PFSK-1 (cell line): Measurements from ENCODE around the gene PPP1R15B.

Experiments used
- FOXP2 ChIP-seq: optimal IDR thresholded peaks from 2 replicates; pipeline ENCODE3; 2011; ENCODE audit warnings: borderline replicate concordance, control low read depth, inconsistent platforms; ENCODE audit not compliant: insufficient read depth; ENCODE audit errors: extremely low read length, extremely low read depth
- POLR2AphosphoS5 ChIP-seq: IDR thresholded peaks from 2 replicates; pipeline ENCODE4 v1.6.1; 2012; ENCODE audit warnings: low read depth, mild to moderate bottlenecking, control low read depth, low read length, moderate library complexity
- SIN3A ChIP-seq: IDR thresholded peaks from 2 replicates; pipeline ENCODE4 v1.6.1; 2012; ENCODE audit warnings: mild to moderate bottlenecking, low read length, moderate library complexity, borderline replicate concordance; ENCODE audit not compliant: insufficient read depth
- TAF1 ChIP-seq: IDR thresholded peaks from 2 replicates; pipeline ENCODE4 v1.6.1; 2012; ENCODE audit warnings: low read length, control low read depth, borderline replicate concordance; ENCODE audit not compliant: insufficient read depth
- TF ChIP-seq, protein P1 (sequence below), 2 experiments: IDR thresholded peaks; 2 replicates each; pipeline versions ENCODE4 v1.6.1 to v1.8.0; 2011 to 2012; ENCODE audit warnings: low read depth in 2 of 2, low read length in 2 of 2, control low read depth in 1 of 2, inconsistent platforms in 1 of 2, mild to moderate bottlenecking in 1 of 2, moderate library complexity in 1 of 2; ENCODE audit not compliant: insufficient read depth in 1 of 2

The PPP1R15B gene

DNA sequence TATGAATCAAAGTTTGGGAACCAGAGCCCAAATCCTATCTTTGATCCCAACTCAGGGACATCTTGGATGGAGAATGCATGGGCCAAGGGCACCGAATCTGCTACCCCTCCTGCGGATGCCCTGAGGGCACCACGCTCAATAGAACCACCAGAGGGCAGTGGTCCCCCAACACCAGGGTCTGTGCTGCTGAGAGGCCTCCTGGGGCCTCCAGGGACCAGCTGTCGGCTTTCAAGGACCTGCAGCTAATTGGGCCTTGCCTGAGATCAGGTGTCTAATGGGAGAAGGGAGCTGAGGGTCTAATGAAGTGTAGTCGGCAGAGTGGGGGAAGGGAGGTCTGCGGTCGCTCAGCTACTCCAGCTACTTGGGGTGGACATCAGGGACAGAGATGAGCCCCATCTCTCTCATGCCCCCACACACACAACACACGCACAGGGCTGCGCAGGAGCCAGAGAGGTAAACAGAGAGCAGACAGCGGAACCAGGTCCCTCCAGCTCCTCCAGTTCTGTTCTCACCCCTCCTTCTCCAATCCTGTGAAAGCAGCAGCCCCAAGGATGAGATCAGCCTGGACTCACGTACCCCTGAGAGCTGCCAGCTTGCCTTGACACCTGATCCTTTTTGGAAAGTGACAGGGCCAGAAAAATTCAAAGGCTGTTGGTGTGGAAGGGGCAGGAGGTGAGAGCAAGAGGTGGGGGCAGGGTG is 34.9 kb upstream of the PPP1R15B start:
- no peak for TF ChIP-seq TAF1
- TF ChIP-seq, protein P1, sequence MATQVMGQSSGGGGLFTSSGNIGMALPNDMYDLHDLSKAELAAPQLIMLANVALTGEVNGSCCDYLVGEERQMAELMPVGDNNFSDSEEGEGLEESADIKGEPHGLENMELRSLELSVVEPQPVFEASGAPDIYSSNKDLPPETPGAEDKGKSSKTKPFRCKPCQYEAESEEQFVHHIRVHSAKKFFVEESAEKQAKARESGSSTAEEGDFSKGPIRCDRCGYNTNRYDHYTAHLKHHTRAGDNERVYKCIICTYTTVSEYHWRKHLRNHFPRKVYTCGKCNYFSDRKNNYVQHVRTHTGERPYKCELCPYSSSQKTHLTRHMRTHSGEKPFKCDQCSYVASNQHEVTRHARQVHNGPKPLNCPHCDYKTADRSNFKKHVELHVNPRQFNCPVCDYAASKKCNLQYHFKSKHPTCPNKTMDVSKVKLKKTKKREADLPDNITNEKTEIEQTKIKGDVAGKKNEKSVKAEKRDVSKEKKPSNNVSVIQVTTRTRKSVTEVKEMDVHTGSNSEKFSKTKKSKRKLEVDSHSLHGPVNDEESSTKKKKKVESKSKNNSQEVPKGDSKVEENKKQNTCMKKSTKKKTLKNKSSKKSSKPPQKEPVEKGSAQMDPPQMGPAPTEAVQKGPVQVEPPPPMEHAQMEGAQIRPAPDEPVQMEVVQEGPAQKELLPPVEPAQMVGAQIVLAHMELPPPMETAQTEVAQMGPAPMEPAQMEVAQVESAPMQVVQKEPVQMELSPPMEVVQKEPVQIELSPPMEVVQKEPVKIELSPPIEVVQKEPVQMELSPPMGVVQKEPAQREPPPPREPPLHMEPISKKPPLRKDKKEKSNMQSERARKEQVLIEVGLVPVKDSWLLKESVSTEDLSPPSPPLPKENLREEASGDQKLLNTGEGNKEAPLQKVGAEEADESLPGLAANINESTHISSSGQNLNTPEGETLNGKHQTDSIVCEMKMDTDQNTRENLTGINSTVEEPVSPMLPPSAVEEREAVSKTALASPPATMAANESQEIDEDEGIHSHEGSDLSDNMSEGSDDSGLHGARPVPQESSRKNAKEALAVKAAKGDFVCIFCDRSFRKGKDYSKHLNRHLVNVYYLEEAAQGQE (IDR thresholded peaks at IDR 0.05; ENCODE audit: insufficient read depth in 1 of 2, low read depth in 2 of 2, low read length in 2 of 2): no peak
- TF ChIP-seq SIN3A: no peak
- no peak for TF ChIP-seq FOXP2
- TF ChIP-seq POLR2AphosphoS5: no peak

DNA sequence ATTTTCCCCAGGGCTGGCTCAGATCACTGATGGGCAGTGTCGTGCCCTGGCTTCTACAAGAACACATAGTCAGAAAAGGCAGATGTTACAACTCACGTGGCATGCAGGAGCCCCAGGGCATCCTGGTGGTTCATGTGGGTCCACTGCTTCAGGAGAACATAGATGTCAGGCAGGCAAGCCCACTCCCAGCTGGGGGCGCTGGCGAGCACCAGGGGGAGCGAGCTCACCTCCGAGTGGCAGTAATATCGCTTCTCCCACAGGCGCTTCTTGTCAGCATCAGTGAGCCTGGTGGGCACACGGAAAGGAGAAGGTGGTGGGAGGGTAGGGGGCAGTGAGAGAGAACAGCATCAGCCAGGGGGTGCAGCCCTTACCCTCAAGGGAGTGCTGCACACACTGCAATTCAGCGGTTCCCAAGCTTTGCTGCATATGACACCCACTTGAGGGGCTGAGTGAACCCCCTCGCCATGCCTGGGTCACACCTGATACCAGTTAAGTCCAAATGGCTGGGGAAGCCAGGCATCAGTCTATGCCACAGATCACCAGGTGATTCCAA is 34.3 kb upstream of the PPP1R15B start:
- TF ChIP-seq TAF1: no peak

DNA sequence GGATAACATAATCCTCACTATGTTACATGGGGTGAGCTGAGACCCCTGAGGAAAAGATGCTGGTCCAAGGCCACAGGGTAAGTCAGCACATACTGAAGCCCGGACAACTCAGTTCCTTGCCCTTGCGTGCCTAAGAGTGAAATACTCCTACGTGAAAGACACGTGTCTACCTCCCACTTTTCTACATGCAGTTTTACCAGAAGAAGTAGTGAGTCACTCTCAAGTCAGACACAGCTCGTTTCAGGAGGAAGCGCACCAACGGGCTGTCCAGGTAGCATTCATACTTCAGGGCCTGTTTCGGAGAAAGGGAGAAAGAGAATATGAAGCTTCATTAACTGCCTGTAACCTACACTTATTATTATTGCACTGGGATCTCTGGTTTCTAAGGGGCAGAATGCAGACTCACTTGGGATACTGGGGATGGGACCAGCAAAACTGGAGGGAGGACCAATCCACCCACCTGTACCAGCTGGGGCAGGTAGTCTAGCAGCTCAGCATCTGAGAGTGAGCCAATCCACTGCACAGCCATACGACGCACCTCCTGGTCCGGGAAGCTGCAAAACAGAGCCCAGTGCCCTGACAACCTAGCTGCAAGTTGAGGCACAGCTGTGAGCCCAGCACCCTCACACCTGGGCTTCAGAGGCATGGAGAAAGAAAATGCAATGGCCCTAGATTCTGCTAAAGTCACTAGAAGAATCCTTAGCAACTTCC is 32.4 kb upstream of the PPP1R15B start:
- TF ChIP-seq, protein P1 (IDR thresholded peaks at IDR 0.05; ENCODE audit: insufficient read depth in 1 of 2, low read depth in 2 of 2, low read length in 2 of 2): no peak
- TF ChIP-seq SIN3A: no peak
- TF ChIP-seq FOXP2: no peak
- TF ChIP-seq TAF1: no peak

DNA sequence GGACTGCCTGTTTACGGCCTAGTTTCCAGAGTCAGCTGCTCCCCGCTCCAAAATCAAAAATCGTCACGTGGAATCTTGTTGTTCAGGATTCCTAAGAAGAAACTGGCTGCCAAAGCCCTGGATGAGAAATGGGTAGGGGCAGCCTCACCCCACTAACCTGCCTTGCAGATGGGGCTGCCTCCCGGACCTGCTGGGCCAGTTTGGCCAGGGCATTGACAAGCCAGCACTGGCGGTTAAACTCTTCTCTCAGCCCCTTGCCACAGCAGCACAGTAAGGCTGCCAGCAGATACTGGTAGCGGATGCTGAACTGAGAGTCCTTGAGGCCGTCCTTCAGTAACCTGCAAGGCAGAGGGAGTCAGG is 31.6 kb upstream of the PPP1R15B start:
- no peak for TF ChIP-seq SIN3A
- TF ChIP-seq POLR2AphosphoS5: no peak
- TF ChIP-seq FOXP2: no peak
- TF ChIP-seq, protein P1 (IDR thresholded peaks at IDR 0.05; ENCODE audit: insufficient read depth in 1 of 2, low read depth in 2 of 2, low read length in 2 of 2): no peak
- TF ChIP-seq TAF1: no peak

DNA sequence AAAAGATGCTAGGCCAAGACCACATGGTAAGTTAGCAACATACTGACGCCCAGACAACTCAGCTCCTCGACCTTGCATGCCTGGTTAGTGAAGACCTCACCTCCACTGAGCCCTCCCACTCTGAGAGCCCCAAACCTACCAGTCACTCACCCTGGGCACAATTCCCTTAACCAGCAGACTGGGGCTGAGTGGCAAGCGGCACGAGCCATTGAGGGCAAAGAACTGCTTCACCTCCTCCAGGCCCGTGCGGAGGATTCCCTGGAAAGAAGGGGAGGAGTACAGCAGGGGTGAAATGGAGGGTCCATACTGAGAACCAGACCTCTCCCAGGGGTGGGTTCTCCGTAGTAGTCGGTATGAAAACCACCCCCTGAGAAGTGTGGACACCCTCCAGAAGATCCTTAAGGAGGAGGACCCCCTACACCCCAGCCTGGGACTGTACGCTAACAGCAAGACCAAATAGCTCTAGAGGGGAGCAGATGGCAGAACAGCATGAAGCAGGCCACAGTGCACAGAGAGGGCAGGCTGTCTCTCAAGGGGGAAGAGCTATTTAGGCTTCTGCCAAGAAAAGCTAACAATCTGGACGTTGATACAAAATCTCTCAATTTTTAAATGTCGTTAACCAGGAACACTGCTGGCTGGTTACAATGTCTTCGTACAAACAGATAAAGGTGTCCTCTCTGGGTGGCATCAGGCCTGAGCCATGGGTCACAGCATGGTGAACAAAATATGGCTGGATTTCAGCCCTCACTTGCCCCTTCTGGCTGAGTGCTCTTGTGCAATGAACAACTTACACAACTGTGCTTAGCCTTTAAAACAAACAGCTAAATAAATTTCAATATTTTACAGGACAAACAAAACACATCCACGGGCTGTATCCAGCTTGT is 31.0 kb upstream of the PPP1R15B start:
- TF ChIP-seq TAF1: no peak

DNA sequence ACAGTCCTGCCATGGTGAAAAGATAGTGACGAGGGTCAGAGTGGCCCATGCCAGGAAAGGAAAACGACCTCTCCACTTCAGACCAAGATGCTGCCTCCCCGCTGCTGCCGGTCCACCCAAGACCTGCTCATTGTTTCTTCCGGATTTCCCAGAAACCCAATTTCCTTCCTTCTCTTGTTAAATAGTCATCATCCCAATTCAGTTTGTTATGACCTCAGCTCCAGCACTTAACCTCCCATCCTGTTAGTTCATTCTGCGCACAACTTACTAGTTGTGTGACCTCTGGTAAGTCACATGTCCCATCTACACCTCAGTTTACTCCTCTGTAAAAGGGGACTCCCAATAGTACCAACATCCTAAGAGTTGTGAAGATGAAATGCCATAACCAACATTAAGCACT is 29.9 kb upstream of the PPP1R15B start:
- TF ChIP-seq FOXP2: no peak
- TF ChIP-seq, protein P1 (IDR thresholded peaks at IDR 0.05; ENCODE audit: insufficient read depth in 1 of 2, low read depth in 2 of 2, low read length in 2 of 2): no peak
- TF ChIP-seq TAF1: no peak
- no peak for TF ChIP-seq SIN3A
- TF ChIP-seq POLR2AphosphoS5: no peak
